Adrenal gland (tissue), 12 donors: ENCODE results near the gene PRKG1. TPM values are rescaled to one million over a fixed set of nuclear protein-coding genes. Genes with fewer than 3 reads are reported as not detected.
A peak's percentile ranks its signal among the peaks of the same experiment; 100 is the strongest.

Source experiments
- DNase-seq, 7 donors: peaks; one replicate each; pipeline ENCODE4 v3.0.0-alpha.2; 2019 to 2020
- H3K27ac ChIP-seq, 5 donors: fragments of 200-600 bp; sonication (generic) in 4 of 5; 1 replicate in 3 of 5; 2 replicates in 2 of 5; pipeline versions ENCODE4 v1.5.1 to v1.8.0; 2016 to 2020; ENCODE audit warnings: mild to moderate bottlenecking in 1 of 5
- H3K27me3 ChIP-seq: fragments of 200-600 bp; 2 replicates; pipeline ENCODE4 v1.8.0; 2021
- H3K36me3 ChIP-seq, 2 donors: fragments of 200-600 bp; replicated peaks in 1 of 2; 1 replicate in 1 of 2; 2 replicates in 1 of 2; pipeline versions ENCODE4 v1.5.1 to v1.8.0; 2018 to 2022
- H3K4me1 ChIP-seq, 2 donors: fragments of 200-600 bp; replicated peaks in 1 of 2; 1 replicate in 1 of 2; 2 replicates in 1 of 2; pipeline versions ENCODE4 v1.5.1 to v1.8.0; 2018 to 2021
- H3K4me3 ChIP-seq, 4 donors: fragments of 200-600 bp; sonication (generic) in 3 of 4; one replicate each; pipeline ENCODE4 v1.5.1; 2016 to 2018
- H3K9me3 ChIP-seq, 3 donors: fragments of 200-600 bp; sonication (generic) in 1 of 3; replicated peaks in 1 of 3; 1 replicate in 2 of 3; 2 replicates in 1 of 3; pipeline versions ENCODE4 v1.5.1 to v1.8.0; 2016 to 2021
- POLR2A ChIP-seq, 2 donors: fragments of 450-650 bp; IDR thresholded peaks; one replicate each; pipeline ENCODE4 v1.6.1; 2017; ENCODE audit warnings: antibody characterized with exemption in 2 of 2, mild to moderate bottlenecking in 2 of 2, moderate library complexity in 1 of 2
- WGBS, 4 donors: extraction: QIAGEN DNeasy Blood & Tissue Kit in 2 of 4; methylation state at CpG; one replicate each; pipeline versions ENCODE4 v1.1.5 to v1.1.7; 2013 to 2017; 5-methylcytosine and 5-hydroxymethylcytosine counted together
- intact Hi-C, 2 donors: fragments of 100-400 bp; cut with DNase I; formaldehyde crosslinking; loops; one replicate each; pipeline versions ENCODE4 v1.14.1 to v1.15.0; 2022 to 2023
- polyA plus RNA-seq, 3 donors: library from polyadenylated mRNA; stranded (reverse); fragments of 200-250 nt in 2 of 3; fragments of 350-450 nt in 1 of 3; fragmentation: Illumina TruSeq in 1 of 3; extraction: RNeasy Lipid Tissue Mini Kit (QIAGEN cat#74804) in 1 of 3; gene quantifications; one replicate each; pipeline ENCODE4 v1.2.3, GENCODE V29; 2013 to 2014
- total RNA-seq, 9 donors: library from RNA; depleted of rRNA in 4 of 9; stranded (reverse); fragments of >200 nt in 4 of 9; fragments of 120-200 nt in 1 of 9; fragmentation: NEBNext Ultra II Directional in 1 of 9; extraction: Animal tissue kit (Norgen Biotek cat#: 25700) in 1 of 9; gene quantifications; one replicate each; pipeline versions ENCODE4 v1.1.0 to v1.2.4, GENCODE V29; 2013 to 2023
- TF ChIP-seq, protein P1 (sequence below), 6 experiments: fragments of 450-650 bp in 4 of 6; fragments of 200-600 bp in 2 of 6; sonication (generic) in 1 of 6; IDR thresholded peaks; 1 replicate in 5 of 6; 2 replicates in 1 of 6; pipeline versions ENCODE4 v1.5.1 to v1.8.0; 2016 to 2021; ENCODE audit warnings: antibody characterized with exemption in 6 of 6, mild to moderate bottlenecking in 2 of 6, moderate library complexity in 1 of 6
- donor health status: healthy with polysubstance abuse.
- donor health status: Bipolar disorder and iron deficiency.
- donor health status: DM: yes; HTN: yes; CAD: no.
- donor health status: DM: no; HTN: no; CAD: no.
- donor health status: DM: no; HTN: no; CAD: no.
- donor health status: DM: yes; HTN: yes; CAD: no.

PRKG1 gene
- total and polyA plus RNA-seq, 12 donors: 6.9 to 104 (median 29.7) TPM

DNA sequence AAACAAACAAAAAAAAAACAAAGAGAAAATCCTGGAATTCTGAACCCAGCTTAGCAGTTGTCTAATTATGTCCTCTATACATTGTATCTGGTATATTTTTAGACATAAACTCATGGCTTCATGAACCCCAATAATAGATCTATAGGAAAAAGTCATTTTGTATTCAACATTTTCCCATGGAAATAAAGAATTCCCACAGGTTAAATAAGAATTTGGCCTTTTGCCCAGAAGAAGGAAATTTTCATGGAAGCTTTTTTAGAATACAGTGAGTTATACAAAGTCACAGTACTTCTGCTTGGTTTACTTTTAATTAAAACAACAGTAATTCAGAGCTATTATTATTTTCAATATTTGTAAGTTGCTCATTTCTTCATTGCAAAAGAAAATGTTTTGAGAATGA, 2.1 kb upstream of the PRKG1 start:
- DNase-seq: no peak
- intact Hi-C loops: loop anchor here in 1 of 2 donors (10.0 kb wide), 1 partner anchor 173 kb away; no protein-coding TSS in a partner anchor
- H3K27ac ChIP-seq: no peak overlapping the region
- H3K9me3 ChIP-seq: no peaks in the 10 kb centered on the region
- no peaks in the 10 kb centered on the region for H3K36me3 ChIP-seq
- peaks cover 0 to 4% of the 10 kb centered on the region in 2 donors for H3K4me1 ChIP-seq
- H3K27me3 ChIP-seq: no peaks in the 10 kb centered on the region
- TF ChIP-seq, protein P1, sequence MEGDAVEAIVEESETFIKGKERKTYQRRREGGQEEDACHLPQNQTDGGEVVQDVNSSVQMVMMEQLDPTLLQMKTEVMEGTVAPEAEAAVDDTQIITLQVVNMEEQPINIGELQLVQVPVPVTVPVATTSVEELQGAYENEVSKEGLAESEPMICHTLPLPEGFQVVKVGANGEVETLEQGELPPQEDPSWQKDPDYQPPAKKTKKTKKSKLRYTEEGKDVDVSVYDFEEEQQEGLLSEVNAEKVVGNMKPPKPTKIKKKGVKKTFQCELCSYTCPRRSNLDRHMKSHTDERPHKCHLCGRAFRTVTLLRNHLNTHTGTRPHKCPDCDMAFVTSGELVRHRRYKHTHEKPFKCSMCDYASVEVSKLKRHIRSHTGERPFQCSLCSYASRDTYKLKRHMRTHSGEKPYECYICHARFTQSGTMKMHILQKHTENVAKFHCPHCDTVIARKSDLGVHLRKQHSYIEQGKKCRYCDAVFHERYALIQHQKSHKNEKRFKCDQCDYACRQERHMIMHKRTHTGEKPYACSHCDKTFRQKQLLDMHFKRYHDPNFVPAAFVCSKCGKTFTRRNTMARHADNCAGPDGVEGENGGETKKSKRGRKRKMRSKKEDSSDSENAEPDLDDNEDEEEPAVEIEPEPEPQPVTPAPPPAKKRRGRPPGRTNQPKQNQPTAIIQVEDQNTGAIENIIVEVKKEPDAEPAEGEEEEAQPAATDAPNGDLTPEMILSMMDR (IDR thresholded peaks at IDR 0.05): no peak
- no peak for TF ChIP-seq POLR2A (IDR thresholded peaks at IDR 0.05)
- H3K4me3 ChIP-seq: no peak overlapping the region

DNA sequence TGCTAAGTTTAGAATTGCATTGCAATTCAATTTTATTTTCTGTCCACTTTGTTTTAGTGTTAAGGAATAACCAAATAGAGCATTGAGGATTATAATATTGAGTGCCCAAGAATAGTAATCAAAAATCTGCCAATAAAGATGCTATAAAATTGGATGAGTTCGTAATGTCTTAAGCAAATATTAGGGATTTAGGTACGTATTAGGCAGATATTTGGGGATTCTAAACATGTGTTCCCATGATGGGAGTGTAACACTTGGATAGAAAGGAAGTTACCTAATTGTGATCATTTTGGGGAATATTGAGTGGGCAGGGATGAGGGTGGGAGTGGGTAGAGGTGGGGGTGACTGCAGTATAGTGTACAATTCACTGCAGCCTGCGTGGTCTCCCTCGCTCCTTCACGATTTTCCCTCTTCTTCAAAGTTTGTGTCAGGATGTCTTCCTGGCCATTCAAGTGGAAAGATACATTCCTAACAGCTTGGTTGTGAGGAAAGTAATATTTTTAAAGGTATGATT, 1.3 kb upstream of the PRKG1 start:
- intact Hi-C loops: loop anchor here in 1 of 2 donors (10.0 kb wide), 1 partner anchor 172 kb away; no protein-coding TSS in a partner anchor
- no peaks in the 10 kb centered on the region for H3K27me3 ChIP-seq
- no peak for TF ChIP-seq POLR2A (IDR thresholded peaks at IDR 0.05)
- H3K4me3 ChIP-seq: peak overlapping the region in 1 of 4 donors; percentile 61
- DNase-seq: no peak
- peaks cover 7% of the 10 kb centered on the region in 2 donors for H3K4me1 ChIP-seq
- H3K27ac ChIP-seq: peak overlapping the region in 4 of 5 donors; percentile 71 to 87 (median 85)
- H3K36me3 ChIP-seq: no peaks in the 10 kb centered on the region
- WGBS, 4 donors: 85 to 92% (median 87%) methylated on average over 5 of the region's 5 CpGs
- H3K9me3 ChIP-seq: no peaks in the 10 kb centered on the region

DNA sequence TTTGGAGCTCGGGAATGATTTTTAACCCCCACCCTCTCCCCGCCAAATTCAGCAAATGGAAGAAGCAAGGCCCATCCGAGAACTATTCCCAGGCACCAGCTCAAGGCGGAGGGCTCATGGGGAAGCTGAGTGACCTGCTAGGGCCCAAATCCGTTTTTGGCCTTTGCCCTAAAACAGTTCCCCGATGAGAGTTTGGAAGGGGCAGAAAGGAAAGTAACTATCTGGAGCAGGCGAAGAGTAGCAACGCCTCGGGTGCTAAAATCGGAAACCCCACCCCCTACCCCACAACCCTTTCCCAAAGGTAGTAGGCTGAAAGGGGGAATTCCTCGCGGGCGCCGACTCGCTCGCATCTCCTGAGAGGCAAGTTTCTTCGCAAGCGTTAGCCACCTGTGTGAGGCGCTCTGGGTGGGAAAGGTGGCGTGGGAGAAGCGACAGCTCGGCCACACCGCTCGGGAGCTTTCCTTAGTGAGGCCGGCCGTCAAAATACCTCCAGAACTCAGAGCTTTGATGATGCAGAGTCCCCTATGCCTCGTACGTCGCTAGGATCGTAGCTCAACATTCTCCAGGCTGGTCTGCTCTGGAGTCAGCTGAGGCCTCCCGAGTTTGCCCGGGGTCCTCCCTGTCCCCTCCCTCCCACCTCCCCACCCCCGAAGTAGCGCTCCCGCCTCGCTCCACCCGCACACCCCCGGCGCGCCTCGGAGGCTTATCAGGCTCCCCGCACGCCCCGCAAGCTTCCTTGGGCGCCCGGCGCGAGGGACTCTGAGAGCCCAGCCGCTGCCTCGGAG, 642 bp upstream of the PRKG1 start:
- WGBS, 4 donors: 4 to 8% (median 4%) methylated on average over 21 to 50 of the region's 50 CpGs

DNA sequence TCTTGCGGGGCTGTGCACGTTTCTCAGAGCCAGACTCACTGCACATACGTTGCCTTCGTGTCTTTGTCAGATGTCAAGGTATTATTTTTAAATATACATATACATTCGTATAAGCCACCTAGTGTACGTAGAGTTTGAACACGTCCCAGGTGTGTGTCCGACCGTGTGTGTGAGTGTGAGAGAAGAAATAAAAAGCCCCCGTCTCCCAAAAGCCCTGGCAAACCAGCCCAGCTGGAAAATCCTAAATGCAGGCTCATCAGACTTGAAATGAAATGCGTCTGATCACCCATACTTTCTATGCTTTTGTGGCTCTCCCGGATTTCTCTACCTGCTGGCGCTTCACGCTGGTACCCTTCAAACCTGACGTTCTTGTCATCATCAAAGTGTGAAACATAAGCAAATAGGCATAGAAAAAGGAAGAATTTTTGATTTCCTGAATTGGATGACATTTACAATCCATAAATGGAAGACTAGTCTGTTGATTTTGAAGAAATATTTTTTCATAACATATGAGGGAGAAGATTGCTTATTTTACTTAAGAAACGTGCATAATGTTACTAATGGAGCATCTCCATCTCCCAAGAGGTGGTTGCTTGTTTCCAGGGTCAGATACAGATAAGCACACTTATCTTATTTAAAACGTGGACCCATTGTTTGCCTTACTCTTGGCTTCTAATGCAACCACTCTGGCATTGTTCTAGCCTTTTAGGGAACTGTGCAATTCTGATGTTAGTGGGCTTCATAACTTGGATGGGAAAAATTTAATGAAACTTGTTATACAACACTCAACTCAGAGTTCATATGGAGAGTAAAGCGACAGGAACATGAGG, 971 bp downstream of the PRKG1 start:
- Histone ChIP-seq H3K9me3 (no peaks in the 10 kb centered on the region), H3K27me3 (no peaks in the 10 kb centered on the region), H3K4me3 (peak overlapping the region; percentile 51 to 71 (median 59)), H3K27ac (peak overlapping the region in 2 of 5 donors; percentile 87), H3K36me3 (no peaks in the 10 kb centered on the region), H3K4me1 (peaks cover 7 to 18% of the 10 kb centered on the region in 2 donors)
- intact Hi-C loops: loop anchor here in 1 of 2 donors (10.0 kb wide), 1 partner anchor 170 kb away; no protein-coding TSS in a partner anchor
- no peak for DNase-seq
- 11 to 17% (median 11%) methylated on average over 18 of the region's 18 CpGs for WGBS, 4 donors
- TF ChIP-seq, protein P1 (IDR thresholded peaks at IDR 0.05): no peak
- TF ChIP-seq POLR2A (IDR thresholded peaks at IDR 0.05): no peak

More for the DNA sequence above, 642 bp upstream of the PRKG1 start:
- TF ChIP-seq, protein P1 (IDR thresholded peaks at IDR 0.05): no peak
- TF ChIP-seq POLR2A (IDR thresholded peaks at IDR 0.05): no peak
- DNase-seq: peak; percentile 39 to 60 (median 46)
- intact Hi-C loops: loop anchor here in 1 of 2 donors (10.0 kb wide), 1 partner anchor 171 kb away; no protein-coding TSS in a partner anchor
- Histone ChIP-seq H3K9me3 (no peaks in the 10 kb centered on the region), H3K36me3 (no peaks in the 10 kb centered on the region), H3K4me1 (peaks cover 7 to 9% of the 10 kb centered on the region in 2 donors), H3K4me3 (peak overlapping the region; percentile 51 to 71 (median 59)), H3K27me3 (no peaks in the 10 kb centered on the region), H3K27ac (peak overlapping the region in 4 of 5 donors; percentile 71 to 87 (median 85))
